GM12878 (cell line): ENCODE data around the gene COL26A1. TPM values are rescaled to one million over a fixed set of nuclear protein-coding genes. Genes with fewer than 3 reads are reported as not detected.

Experiments
- ATAC-seq: fragments of 200-7000 bp; cut with Tn5 transposase; 3 replicates; pipeline ENCODE4 v1.9.1; 2020; ENCODE audit warnings: mild to moderate bottlenecking, moderate library complexity
- BruUV-seq: library from RNA; stranded (reverse); fragments of 400-500 nt; replicated peaks from 2 replicates; lab custom pipeline; 2021; lab: Mats Ljungman, UMichigan
- CTCF ChIA-PET: fragments of 300-600 bp; sonication (Branson Sonifier 250); formaldehyde crosslinking; extraction: SDS; loops from one replicate; lab custom pipeline; 2021; ENCODE audit warnings: inconsistent platforms; lab: Yijun Ruan, JAX
- POLR2A ChIA-PET: fragments of 350-600 bp; formaldehyde crosslinking; extraction: SDS; loops from one replicate; lab custom pipeline; 2021; ENCODE audit warnings: inconsistent platforms; lab: Charles Lee
- RAD21 ChIA-PET: fragments of 300-600 bp; sonication (Branson Sonifier 250); formaldehyde crosslinking; loops from one replicate; lab custom pipeline; 2023; ENCODE audit warnings: antibody characterized with exemption; ENCODE audit not compliant: unreplicated experiment; lab: Charles Lee
- SMC1A ChIA-PET: fragments of 300-600 bp; sonication (Branson Sonifier 250); formaldehyde crosslinking; loops from one replicate; lab custom pipeline; 2023; ENCODE audit not compliant: unreplicated experiment, uncharacterized antibody; lab: Charles Lee
- DNase-seq: peaks from one replicate; pipeline ENCODE4 v3.0.0-alpha.2; 2011; ENCODE audit warnings: low read depth, low spot score
- FAIRE-seq: peaks from 3 replicates; lab custom pipeline; 2011; peaks lifted over from hg19 to GRCh38; lab: Jason Lieb, UNC
- H2AFZ ChIP-seq: 2 replicates; pipeline ENCODE4 v1.6.0; 2011; ENCODE audit warnings: low read depth, low read length, control low read depth; ENCODE audit not compliant: control insufficient read depth
- H3K27ac ChIP-seq: 2 replicates; pipeline ENCODE4 v1.5.1; 2011; ENCODE audit warnings: control low read depth; ENCODE audit not compliant: control insufficient read depth, insufficient read depth
- H3K27me3 ChIP-seq, 2 experiments: replicated peaks in 1 of 2; 2 replicates each; pipeline versions ENCODE4 v1.6.0 to v1.6.1; 2011; ENCODE audit warnings: low read length in 1 of 2; ENCODE audit not compliant: control insufficient read depth in 2 of 2, insufficient read depth in 2 of 2
- H3K36me3 ChIP-seq, 2 experiments: 2 replicates each; pipeline ENCODE4 v1.5.1; 2011; ENCODE audit warnings: low read length in 1 of 2; ENCODE audit not compliant: control insufficient read depth in 2 of 2, insufficient read depth in 2 of 2
- H3K4me1 ChIP-seq: 2 replicates; pipeline ENCODE4 v1.6.1; 2011; ENCODE audit warnings: mild to moderate bottlenecking, low read length, moderate library complexity, mixed read lengths; ENCODE audit not compliant: control insufficient read depth, insufficient read depth
- H3K4me2 ChIP-seq: 2 replicates; pipeline ENCODE4 v1.6.0; 2011; ENCODE audit warnings: control low read depth; ENCODE audit not compliant: control insufficient read depth, insufficient read depth
- H3K4me3 ChIP-seq: fragments of 200-600 bp; sonication (generic); 2 replicates; pipeline ENCODE4 v1.5.1; 2016
- H3K79me2 ChIP-seq: 2 replicates; pipeline ENCODE4 v1.6.0; 2011; ENCODE audit warnings: low read length; ENCODE audit not compliant: control insufficient read depth, insufficient read depth
- H3K9ac ChIP-seq: 2 replicates; pipeline ENCODE4 v1.8.0; 2011; ENCODE audit warnings: low read length, control low read depth, mixed read lengths; ENCODE audit not compliant: control insufficient read depth, insufficient read depth
- H3K9me3 ChIP-seq: replicated peaks from 3 replicates; pipeline ENCODE4 v1.5.1; 2011; ENCODE audit warnings: mild to moderate bottlenecking, low read length; ENCODE audit not compliant: control insufficient read depth, insufficient read depth
- H4K20me1 ChIP-seq: 2 replicates; pipeline ENCODE4 v1.6.0; 2011; ENCODE audit not compliant: control insufficient read depth, insufficient read depth
- BCL11A ChIP-seq: IDR thresholded peaks from 2 replicates; pipeline ENCODE4 v1.6.1; 2011; ENCODE audit warnings: low read depth, low read length
- EGR1 ChIP-seq, 2 experiments: IDR thresholded peaks; 1 replicate in 1 of 2; 2 replicates in 1 of 2; pipeline ENCODE4 v1.6.1; 2011 to 2012; ENCODE audit warnings: low read depth in 2 of 2, low read length in 2 of 2, borderline replicate concordance in 1 of 2, mild to moderate bottlenecking in 1 of 2, moderate library complexity in 1 of 2
- GABPA ChIP-seq: IDR thresholded peaks from 2 replicates; pipeline ENCODE4 v1.6.1; 2014; ENCODE audit warnings: antibody characterized with exemption, low read depth, mild to moderate bottlenecking, inconsistent platforms
- MEF2A ChIP-seq: IDR thresholded peaks from 2 replicates; pipeline ENCODE4 v1.6.1; 2011; ENCODE audit warnings: low read depth, mild to moderate bottlenecking, low read length, moderate library complexity; ENCODE audit not compliant: insufficient read depth
- NFYA ChIP-seq: IDR thresholded peaks from 2 replicates; pipeline ENCODE4 v1.6.1; 2011; ENCODE audit warnings: low read depth, mild to moderate bottlenecking, low read length, improper control_type of control experiment, borderline replicate concordance
- PML ChIP-seq: IDR thresholded peaks from 2 replicates; pipeline ENCODE4 v1.6.1; 2012; ENCODE audit warnings: low read length, inconsistent platforms
- SMARCA5 ChIP-seq: fragments of 450-650 bp; IDR thresholded peaks from 2 replicates; pipeline ENCODE4 v1.6.1; 2017; ENCODE audit warnings: mild to moderate bottlenecking
- WGBS: methylation state at CpG from one replicate; pipeline ENCODE4 v1.1.6; 2016; ENCODE audit warnings: low lambda C conversion rate; ENCODE audit not compliant: insufficient replicate concordance, insufficient coverage; ENCODE audit errors: missing lambda C conversion rate; 5-methylcytosine and 5-hydroxymethylcytosine counted together
- in situ Hi-C: fragments of 300-500 bp; cut with MboI; formaldehyde crosslinking; loops from 9 replicates; pipeline ENCODE4 v1.14.3; 2018; ENCODE audit warnings: mixed read lengths
- intact Hi-C: fragments of 100-400 bp; cut with micrococcal nuclease; formaldehyde crosslinking; loops from one replicate; pipeline ENCODE4 v1.14.2; 2022; ENCODE audit not compliant: unreplicated experiment
- polyA plus RNA-seq, 11 experiments: library from polyadenylated mRNA; depleted of rRNA in 4 of 11; unstranded in 6 of 11; stranded (reverse) in 5 of 11; fragments of >200 nt; fragmentation: Nextera tagmentation in 4 of 11; fragmentation: Illumina TruSeq in 1 of 11; extraction: Ambion mirVana in 4 of 11; extraction: Trizol in 1 of 11; gene quantifications; 1 replicate in 1 of 11; 2 replicates in 10 of 11; pipeline versions ENCODE4 v1.2.1 to v1.2.3, GENCODE V29; 2011 to 2016; ENCODE audit warnings: inconsistent platforms in 2 of 11, missing spikeins in 2 of 11, low read depth in 1 of 11
- total RNA-seq, 4 experiments: library from RNA; depleted of rRNA in 3 of 4; stranded (reverse); fragments of >200 nt in 3 of 4; fragmentation: Illumina TruSeq in 1 of 4; extraction: Trizol in 1 of 4; gene quantifications; 2 replicates each; pipeline versions ENCODE4 v1.2.1 to v1.2.3, GENCODE V29; 2013 to 2021
- TF ChIP-seq, protein P1 (sequence below): fragments of 450-650 bp; IDR thresholded peaks from 2 replicates; pipeline ENCODE4 v1.6.1; 2017; ENCODE audit warnings: antibody characterized with exemption, mild to moderate bottlenecking, moderate library complexity
- TF ChIP-seq, protein P2 (sequence below): fragments of 450-650 bp; IDR thresholded peaks from 2 replicates; pipeline ENCODE4 v1.6.1; 2016; ENCODE audit warnings: mild to moderate bottlenecking
- TF ChIP-seq, protein P3 (sequence below), 3 experiments: IDR thresholded peaks in 2 of 3; conservative IDR thresholded peaks in 1 of 3; 2 replicates each; pipeline ENCODE4 v1.5.1; 2011; ENCODE audit warnings: low read depth in 3 of 3, low read length in 3 of 3, mild to moderate bottlenecking in 3 of 3, control low read depth in 2 of 3, moderate library complexity in 2 of 3, inconsistent platforms in 1 of 3, mixed read lengths in 1 of 3; ENCODE audit not compliant: control insufficient read depth in 2 of 3, insufficient read depth in 1 of 3; ENCODE audit errors: extremely low read depth in 1 of 3
- TF ChIP-seq, protein P4 (sequence below): IDR thresholded peaks from 2 replicates; pipeline ENCODE4 v1.6.1; 2012; ENCODE audit warnings: low read depth, low read length, improper control_type of control experiment
- TF ChIP-seq, protein P5 (sequence below): fragments of 450-650 bp; IDR thresholded peaks from 2 replicates; pipeline ENCODE4 v1.6.1; 2017; ENCODE audit warnings: mild to moderate bottlenecking, moderate library complexity

The COL26A1 gene
- total and polyA plus RNA-seq, 10 of the 15 experiments (the other 5 are each of a cell fraction or from before 2014, with no cell fraction given): 0.08 TPM; not detected in 9

DNA sequence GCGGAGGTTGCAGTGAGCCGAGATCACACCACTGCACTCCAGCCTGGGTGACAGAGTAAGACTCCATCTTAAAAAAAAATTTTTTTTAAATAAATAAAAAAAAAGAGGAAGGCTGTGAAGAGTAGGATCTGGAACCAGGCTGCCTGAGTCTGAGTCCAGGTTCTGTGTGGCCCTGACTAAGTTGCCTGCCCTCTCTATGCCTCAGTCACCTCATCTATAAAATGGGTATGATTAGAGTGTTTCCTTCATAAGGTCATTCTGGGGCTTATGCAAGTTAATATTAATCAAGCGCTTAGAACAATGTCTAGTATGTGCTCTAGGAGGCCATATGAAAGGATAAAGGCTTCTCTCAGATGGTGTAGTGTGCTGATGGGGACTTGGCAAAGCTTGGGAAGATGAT lies 12.3 kb downstream of the COL26A1 start:
- no peak for DNase-seq
- ATAC-seq: no peak
- Histone ChIP-seq H3K79me2 (no peaks in the 10 kb centered on the region), H3K27ac (no peak overlapping the region), H3K9ac (no peak overlapping the region), H3K36me3 (no peaks in the 10 kb centered on the region), H3K4me2 (no peak overlapping the region), H2AFZ (no peak overlapping the region), H3K4me1 (no peaks in the 10 kb centered on the region), H3K9me3 (no peaks in the 10 kb centered on the region), H4K20me1 (no peaks in the 10 kb centered on the region), H3K4me3 (no peak overlapping the region), H3K27me3 (peaks cover 3 to 4% of the 10 kb centered on the region in 2 experiments; a peak in 2 of 4 replicates)
- ChIA-PET POLR2A (no interaction called here), RAD21 (interaction anchor here (0.5 kb wide), 1 partner anchor 8 kb away, joined by 3 read pairs; no protein-coding TSS in a partner anchor), SMC1A (no interaction called here), CTCF (interaction anchor here (0.6 kb wide), 1 partner anchor 315 kb away, joined by 3 read pairs; no protein-coding TSS in a partner anchor)
- no peak for FAIRE-seq
- in situ Hi-C loops (loop anchor here (25.0 kb wide), 1 partner anchor 887 kb away; no protein-coding TSS in a partner anchor), intact Hi-C loops (no loop called here)
- WGBS: 57% methylated on average over 3 of the region's 3 CpGs
- BruUV-seq: no TSS peak
- no peak for TF ChIP-seq MEF2A
- no peak for TF ChIP-seq BCL11A
- TF ChIP-seq PML: no peak
- TF ChIP-seq EGR1 (IDR thresholded peaks at IDR 0.05; ENCODE audit: borderline replicate concordance in 1 of 2, low read depth in 2 of 2, low read length in 2 of 2): no peak
- TF ChIP-seq, protein P1, sequence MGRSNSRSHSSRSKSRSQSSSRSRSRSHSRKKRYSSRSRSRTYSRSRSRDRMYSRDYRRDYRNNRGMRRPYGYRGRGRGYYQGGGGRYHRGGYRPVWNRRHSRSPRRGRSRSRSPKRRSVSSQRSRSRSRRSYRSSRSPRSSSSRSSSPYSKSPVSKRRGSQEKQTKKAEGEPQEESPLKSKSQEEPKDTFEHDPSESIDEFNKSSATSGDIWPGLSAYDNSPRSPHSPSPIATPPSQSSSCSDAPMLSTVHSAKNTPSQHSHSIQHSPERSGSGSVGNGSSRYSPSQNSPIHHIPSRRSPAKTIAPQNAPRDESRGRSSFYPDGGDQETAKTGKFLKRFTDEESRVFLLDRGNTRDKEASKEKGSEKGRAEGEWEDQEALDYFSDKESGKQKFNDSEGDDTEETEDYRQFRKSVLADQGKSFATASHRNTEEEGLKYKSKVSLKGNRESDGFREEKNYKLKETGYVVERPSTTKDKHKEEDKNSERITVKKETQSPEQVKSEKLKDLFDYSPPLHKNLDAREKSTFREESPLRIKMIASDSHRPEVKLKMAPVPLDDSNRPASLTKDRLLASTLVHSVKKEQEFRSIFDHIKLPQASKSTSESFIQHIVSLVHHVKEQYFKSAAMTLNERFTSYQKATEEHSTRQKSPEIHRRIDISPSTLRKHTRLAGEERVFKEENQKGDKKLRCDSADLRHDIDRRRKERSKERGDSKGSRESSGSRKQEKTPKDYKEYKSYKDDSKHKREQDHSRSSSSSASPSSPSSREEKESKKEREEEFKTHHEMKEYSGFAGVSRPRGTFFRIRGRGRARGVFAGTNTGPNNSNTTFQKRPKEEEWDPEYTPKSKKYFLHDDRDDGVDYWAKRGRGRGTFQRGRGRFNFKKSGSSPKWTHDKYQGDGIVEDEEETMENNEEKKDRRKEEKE: no peak
- TF ChIP-seq NFYA: no peak
- TF ChIP-seq, protein P2, sequence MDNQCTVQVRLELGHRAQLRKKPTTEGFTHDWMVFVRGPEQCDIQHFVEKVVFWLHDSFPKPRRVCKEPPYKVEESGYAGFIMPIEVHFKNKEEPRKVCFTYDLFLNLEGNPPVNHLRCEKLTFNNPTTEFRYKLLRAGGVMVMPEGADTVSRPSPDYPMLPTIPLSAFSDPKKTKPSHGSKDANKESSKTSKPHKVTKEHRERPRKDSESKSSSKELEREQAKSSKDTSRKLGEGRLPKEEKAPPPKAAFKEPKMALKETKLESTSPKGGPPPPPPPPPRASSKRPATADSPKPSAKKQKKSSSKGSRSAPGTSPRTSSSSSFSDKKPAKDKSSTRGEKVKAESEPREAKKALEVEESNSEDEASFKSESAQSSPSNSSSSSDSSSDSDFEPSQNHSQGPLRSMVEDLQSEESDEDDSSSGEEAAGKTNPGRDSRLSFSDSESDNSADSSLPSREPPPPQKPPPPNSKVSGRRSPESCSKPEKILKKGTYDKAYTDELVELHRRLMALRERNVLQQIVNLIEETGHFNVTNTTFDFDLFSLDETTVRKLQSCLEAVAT: no peak
- TF ChIP-seq, protein P3, sequence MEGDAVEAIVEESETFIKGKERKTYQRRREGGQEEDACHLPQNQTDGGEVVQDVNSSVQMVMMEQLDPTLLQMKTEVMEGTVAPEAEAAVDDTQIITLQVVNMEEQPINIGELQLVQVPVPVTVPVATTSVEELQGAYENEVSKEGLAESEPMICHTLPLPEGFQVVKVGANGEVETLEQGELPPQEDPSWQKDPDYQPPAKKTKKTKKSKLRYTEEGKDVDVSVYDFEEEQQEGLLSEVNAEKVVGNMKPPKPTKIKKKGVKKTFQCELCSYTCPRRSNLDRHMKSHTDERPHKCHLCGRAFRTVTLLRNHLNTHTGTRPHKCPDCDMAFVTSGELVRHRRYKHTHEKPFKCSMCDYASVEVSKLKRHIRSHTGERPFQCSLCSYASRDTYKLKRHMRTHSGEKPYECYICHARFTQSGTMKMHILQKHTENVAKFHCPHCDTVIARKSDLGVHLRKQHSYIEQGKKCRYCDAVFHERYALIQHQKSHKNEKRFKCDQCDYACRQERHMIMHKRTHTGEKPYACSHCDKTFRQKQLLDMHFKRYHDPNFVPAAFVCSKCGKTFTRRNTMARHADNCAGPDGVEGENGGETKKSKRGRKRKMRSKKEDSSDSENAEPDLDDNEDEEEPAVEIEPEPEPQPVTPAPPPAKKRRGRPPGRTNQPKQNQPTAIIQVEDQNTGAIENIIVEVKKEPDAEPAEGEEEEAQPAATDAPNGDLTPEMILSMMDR (IDR thresholded peaks at IDR 0.05 in 2 of 3, conservative IDR thresholded peaks at IDR 0.05 in 1 of 3; ENCODE audit: control insufficient read depth in 2 of 3, extremely low read depth in 1 of 3, insufficient read depth in 1 of 3, low read depth in 3 of 3, low read length in 3 of 3): no peak
- TF ChIP-seq SMARCA5: no peak
- no peak for TF ChIP-seq GABPA
- TF ChIP-seq, protein P4, sequence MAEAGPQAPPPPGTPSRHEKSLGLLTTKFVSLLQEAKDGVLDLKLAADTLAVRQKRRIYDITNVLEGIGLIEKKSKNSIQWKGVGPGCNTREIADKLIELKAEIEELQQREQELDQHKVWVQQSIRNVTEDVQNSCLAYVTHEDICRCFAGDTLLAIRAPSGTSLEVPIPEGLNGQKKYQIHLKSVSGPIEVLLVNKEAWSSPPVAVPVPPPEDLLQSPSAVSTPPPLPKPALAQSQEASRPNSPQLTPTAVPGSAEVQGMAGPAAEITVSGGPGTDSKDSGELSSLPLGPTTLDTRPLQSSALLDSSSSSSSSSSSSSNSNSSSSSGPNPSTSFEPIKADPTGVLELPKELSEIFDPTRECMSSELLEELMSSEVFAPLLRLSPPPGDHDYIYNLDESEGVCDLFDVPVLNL: no peak
- TF ChIP-seq, protein P5, sequence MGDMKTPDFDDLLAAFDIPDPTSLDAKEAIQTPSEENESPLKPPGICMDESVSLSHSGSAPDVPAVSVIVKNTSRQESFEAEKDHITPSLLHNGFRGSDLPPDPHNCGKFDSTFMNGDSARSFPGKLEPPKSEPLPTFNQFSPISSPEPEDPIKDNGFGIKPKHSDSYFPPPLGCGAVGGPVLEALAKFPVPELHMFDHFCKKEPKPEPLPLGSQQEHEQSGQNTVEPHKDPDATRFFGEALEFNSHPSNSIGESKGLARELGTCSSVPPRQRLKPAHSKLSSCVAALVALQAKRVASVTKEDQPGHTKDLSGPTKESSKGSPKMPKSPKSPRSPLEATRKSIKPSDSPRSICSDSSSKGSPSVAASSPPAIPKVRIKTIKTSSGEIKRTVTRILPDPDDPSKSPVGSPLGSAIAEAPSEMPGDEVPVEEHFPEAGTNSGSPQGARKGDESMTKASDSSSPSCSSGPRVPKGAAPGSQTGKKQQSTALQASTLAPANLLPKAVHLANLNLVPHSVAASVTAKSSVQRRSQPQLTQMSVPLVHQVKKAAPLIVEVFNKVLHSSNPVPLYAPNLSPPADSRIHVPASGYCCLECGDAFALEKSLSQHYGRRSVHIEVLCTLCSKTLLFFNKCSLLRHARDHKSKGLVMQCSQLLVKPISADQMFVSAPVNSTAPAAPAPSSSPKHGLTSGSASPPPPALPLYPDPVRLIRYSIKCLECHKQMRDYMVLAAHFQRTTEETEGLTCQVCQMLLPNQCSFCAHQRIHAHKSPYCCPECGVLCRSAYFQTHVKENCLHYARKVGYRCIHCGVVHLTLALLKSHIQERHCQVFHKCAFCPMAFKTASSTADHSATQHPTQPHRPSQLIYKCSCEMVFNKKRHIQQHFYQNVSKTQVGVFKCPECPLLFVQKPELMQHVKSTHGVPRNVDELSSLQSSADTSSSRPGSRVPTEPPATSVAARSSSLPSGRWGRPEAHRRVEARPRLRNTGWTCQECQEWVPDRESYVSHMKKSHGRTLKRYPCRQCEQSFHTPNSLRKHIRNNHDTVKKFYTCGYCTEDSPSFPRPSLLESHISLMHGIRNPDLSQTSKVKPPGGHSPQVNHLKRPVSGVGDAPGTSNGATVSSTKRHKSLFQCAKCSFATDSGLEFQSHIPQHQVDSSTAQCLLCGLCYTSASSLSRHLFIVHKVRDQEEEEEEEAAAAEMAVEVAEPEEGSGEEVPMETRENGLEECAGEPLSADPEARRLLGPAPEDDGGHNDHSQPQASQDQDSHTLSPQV: no peak
